HG02870 (cell line): Measurements from ENCODE around the gene SLC45A1.

Experiments used
- ATAC-seq: cut with Tn5 transposase; IDR thresholded peaks from one replicate; pipeline ENCODE4 v1.9.1; 2021; ENCODE audit warnings: mild to moderate bottlenecking, moderate library complexity; ENCODE audit not compliant: unreplicated experiment

The SLC45A1 gene

DNA sequence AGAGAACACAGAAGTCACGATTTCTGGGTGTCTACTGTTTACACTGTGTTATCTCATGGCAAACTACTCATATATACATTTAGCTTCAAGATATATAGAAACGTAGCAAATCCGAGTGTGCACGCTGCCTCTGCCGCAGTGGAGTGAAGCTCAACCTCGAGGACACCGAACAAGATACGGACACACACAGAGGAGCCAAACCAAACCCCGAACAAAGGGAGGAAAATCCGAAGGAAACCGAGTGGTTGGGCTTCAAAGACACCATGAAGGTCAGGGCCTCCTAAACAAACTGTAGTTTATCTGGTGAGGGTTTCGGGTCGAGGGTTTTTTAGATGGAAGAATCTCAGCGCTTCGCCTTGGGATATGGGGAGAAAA lies 34.5 kb downstream of the SLC45A1 start:
- no peak for ATAC-seq

DNA sequence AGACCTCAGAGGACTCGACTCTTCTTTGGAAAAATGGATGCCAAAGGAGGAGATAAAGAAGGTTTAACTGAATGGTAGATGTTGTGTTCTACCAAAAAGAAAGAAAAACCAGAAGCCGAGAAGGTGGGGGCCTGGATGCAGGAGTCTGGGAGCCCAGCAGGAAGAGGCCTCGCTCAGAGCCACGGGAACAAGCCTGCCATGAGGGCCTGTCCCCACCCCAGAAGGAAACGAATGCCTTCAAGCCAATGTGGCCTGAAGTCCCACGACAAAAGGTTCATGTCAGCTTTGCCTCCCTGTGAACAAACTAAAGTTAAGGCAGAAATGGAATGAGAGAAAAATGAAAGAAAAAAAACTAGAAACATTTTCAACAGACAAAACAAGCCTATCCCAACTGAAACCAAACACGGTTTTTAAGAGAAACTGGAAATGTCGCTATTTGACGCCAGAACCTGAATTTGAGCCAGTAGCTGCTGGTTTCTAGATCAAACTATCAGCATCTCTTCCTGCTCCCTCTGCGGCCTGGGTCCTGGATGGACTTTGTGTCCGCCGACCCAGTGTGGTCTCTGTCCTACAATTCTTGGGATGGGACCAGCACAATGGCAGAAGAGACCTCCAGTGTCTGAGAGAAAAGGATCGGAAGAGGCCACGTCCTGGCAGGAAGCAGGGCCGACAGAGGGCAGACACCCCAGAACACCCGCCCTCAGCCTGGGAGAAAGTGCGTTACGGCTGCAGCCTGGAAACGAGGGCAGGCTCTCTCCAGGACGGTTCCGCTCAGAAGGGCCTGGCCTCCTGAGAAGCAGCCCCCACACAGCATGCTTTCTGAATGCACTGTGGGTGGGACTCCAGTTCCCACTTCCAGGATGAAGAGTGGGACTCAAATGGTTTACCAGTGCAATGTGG lies 35.2 kb downstream of the SLC45A1 start:
- ATAC-seq, result no peak

DNA sequence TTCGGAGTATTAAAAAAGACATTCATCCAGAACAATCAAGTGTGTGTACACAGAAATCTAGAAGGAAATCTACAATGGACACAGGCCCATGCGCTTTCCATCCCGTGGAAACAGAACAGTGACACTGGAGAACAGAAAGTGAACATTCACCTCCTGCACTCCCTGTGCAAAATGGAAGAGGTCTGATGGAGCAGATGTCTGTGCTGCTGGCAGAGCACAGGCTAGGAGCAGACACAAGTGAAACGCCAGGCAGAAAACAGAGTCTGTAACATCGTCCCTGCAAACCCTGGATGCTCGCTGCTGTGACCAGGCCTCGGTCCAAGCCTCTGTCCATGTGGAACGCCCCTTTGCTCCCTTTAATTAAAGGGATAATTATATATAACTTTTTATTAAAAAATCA lies 36.1 kb downstream of the SLC45A1 start:
- no peak for ATAC-seq

GRCh38 chr1:8355439-8356255 lies 37.7 kb downstream of the SLC45A1 start:
- no peak for ATAC-seq

GRCh38 chr1:8356256-8357209 lies 38.6 kb downstream of the SLC45A1 start:
- ATAC-seq, result no peak

GRCh38 chr1:8357329-8358101 lies 39.6 kb downstream of the SLC45A1 start:
- no peak for ATAC-seq

- ATAC-seq, result no peak
These were observed 40.5 kb downstream of the SLC45A1 start for GRCh38 chr1:8358241-8358896.

- no peak for ATAC-seq
These were observed 41.1 kb downstream of the SLC45A1 start for GRCh38 chr1:8358897-8359616.

GRCh38 chr1:8359617-8360481 lies 41.9 kb downstream of the SLC45A1 start:
- no peak for ATAC-seq

- no peak for ATAC-seq
These were observed 42.7 kb downstream of the SLC45A1 start for GRCh38 chr1:8360493-8361197.

DNA sequence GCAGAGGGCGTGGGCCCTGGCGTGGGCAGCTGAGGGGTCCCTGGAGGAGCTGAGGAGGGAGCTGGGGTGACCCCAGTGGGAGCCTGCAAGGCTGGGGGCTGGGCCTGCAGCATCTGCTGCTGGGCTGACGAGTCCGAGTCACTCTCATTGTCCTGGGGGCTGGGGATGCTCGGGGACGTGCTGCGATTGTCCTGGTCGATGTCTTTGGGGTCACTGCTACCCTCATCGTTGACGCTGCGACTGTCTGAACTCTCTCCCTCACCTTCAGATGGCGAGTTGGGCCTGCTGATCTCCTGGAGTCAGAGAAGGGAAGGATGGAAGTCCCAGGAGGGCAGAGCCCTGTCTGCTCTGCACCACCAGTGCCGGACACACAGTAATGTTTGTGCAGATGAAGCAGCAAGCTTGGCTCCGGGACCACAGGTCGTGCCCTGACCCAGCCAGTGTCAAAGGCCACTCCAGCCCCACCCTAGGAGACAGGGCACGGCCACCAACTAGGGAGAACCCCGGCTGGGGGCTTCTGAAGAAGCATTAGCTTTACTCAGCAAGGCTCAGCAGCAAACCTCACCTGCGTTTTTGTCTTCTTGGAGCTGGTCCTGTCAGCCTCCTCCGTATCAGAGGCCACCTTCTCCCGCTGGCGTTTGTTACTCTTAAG lies 43.4 kb downstream of the SLC45A1 start:
- no peak for ATAC-seq

GRCh38 chr1:8362701-8363101 lies 44.8 kb downstream of the SLC45A1 start:
- no peak for ATAC-seq

DNA sequence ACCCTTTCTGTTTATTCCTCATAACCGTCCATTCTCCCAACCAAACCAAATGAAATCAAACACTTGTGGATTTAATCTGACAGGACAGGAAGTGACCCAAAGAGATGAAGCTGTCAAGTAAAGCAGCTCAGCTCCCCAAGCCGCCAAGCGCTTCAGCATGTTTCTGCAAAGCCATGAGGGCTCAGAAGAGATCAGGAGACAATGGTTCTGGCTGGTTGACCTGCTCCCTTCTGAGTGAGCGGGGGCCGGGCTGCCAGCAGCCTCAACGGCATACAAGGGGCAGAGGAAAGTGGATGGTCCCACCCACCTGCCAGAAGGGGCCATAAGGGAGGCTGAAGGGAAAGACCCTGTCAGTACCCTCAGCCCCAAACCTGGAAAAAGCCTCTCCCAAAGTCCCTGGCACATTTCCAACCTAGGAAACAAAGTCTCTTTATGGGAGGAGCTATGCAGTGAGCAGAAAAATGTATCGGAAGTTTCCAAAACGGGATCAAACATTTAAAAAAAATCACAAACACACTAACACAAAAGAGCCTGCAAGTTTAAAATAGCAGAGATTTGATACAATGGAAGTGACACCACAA lies 45.4 kb downstream of the SLC45A1 start:
- no peak for ATAC-seq

GRCh38 chr1:8363767-8364301 lies 45.9 kb downstream of the SLC45A1 start:
- ATAC-seq, result no peak

GRCh38 chr1:8364528-8365442 lies 46.9 kb downstream of the SLC45A1 start:
- ATAC-seq, result no peak
